Sigmoid colon (tissue), 7 donors: Measurements from ENCODE around the gene KLF7. TPM values are rescaled to one million over a fixed set of nuclear protein-coding genes. Genes with fewer than 3 reads are reported as not detected.

Experiments
- DNase-seq: peaks from one replicate; pipeline ENCODE4 v3.0.0-alpha.2; 2019
- H3K27ac ChIP-seq, 4 donors: fragments of 200-600 bp; sonication (generic); one replicate each; pipeline ENCODE4 v1.5.1; 2016 to 2019; ENCODE audit warnings: mild to moderate bottlenecking in 1 of 4
- H3K27me3 ChIP-seq, 3 donors: fragments of 200-600 bp; sonication (generic); one replicate each; pipeline ENCODE4 v1.5.1; 2019; ENCODE audit warnings: mild to moderate bottlenecking in 1 of 3
- H3K36me3 ChIP-seq, 4 donors: fragments of 200-600 bp; sonication (generic); one replicate each; pipeline ENCODE4 v1.5.1; 2016 to 2019
- H3K4me1 ChIP-seq, 4 donors: fragments of 200-600 bp; sonication (generic); one replicate each; pipeline ENCODE4 v1.5.1; 2017 to 2019
- H3K4me3 ChIP-seq, 4 donors: fragments of 200-600 bp; sonication (generic); one replicate each; pipeline ENCODE4 v1.5.1; 2017 to 2019; ENCODE audit warnings: mild to moderate bottlenecking in 2 of 4, moderate library complexity in 1 of 4
- H3K9me3 ChIP-seq, 4 donors: fragments of 200-600 bp in 3 of 4; sonication (generic) in 3 of 4; one replicate each; pipeline versions ENCODE4 v1.5.1 to v1.6.1; 2013 to 2019
- CTCF ChIP-seq, 4 experiments: fragments of 450-650 bp in 3 of 4; fragments of 200-600 bp in 1 of 4; IDR thresholded peaks; one replicate each; pipeline ENCODE4 v1.5.1; 2016 to 2019; ENCODE audit warnings: antibody characterized with exemption in 4 of 4, mild to moderate bottlenecking in 3 of 4, moderate library complexity in 2 of 4
- EP300 ChIP-seq, 4 donors: sonication (generic); formaldehyde crosslinking; IDR thresholded peaks; one replicate each; pipeline ENCODE4 v1.6.1; 2017; ENCODE audit warnings: antibody characterized with exemption in 4 of 4
- POLR2A ChIP-seq, 2 donors: fragments of 450-650 bp; IDR thresholded peaks; one replicate each; pipeline ENCODE4 v1.6.1; 2016; ENCODE audit warnings: antibody characterized with exemption in 2 of 2, mild to moderate bottlenecking in 2 of 2, moderate library complexity in 2 of 2
- POLR2AphosphoS5 ChIP-seq, 4 donors: sonication (generic); formaldehyde crosslinking; IDR thresholded peaks; one replicate each; pipeline ENCODE4 v1.6.1; 2017; ENCODE audit warnings: antibody characterized with exemption in 4 of 4
- WGBS, 2 donors: extraction: QIAGEN DNeasy Blood & Tissue Kit; methylation state at CpG; one replicate each; pipeline ENCODE4 v1.1.7; 2013; 5-methylcytosine and 5-hydroxymethylcytosine counted together
- intact Hi-C: fragments of 100-400 bp; cut with DNase I; formaldehyde crosslinking; loops from one replicate; pipeline ENCODE4 v1.15.1; 2023
- polyA plus RNA-seq, 3 donors: library from polyadenylated mRNA; stranded (reverse); fragments of 200-250 nt; gene quantifications; one replicate each; pipeline ENCODE4 v1.2.3, GENCODE V29; 2013
- total RNA-seq, 4 donors: library from RNA; depleted of rRNA; stranded (reverse); fragments of >200 nt; gene quantifications; one replicate each; pipeline ENCODE4 v1.1.0, GENCODE V29; 2016
- donor health status: healthy with polysubstance abuse.
- donor health status: Bipolar disorder and iron deficiency.
- donor health status: healthy.

Gene KLF7
- total and polyA plus RNA-seq, 7 donors = 0.60 to 52.1 (median 21.2) TPM

GRCh38 chr2:207141386-207141785 is 24.4 kb downstream of the KLF7 start:
- H3K36me3 ChIP-seq = no peaks in the 10 kb centered on the region
- intact Hi-C loops = loop anchor here (5.0 to 10.0 kb wide), 2 partner anchors 49 to 1123 kb away; partner anchors contain the start of gene PIKFYVE
- no peak overlapping the region for H3K4me3 ChIP-seq
- no peaks in the 10 kb centered on the region for H3K27me3 ChIP-seq
- 55 to 74% methylated on average over 2 of the region's 2 CpGs for WGBS, 2 donors
- H3K9me3 ChIP-seq = no peaks in the 10 kb centered on the region
- peaks cover 0 to 99% (median 91%) of the 10 kb centered on the region in 4 donors for H3K4me1 ChIP-seq
- no peak for DNase-seq
- peak overlapping the region; percentile 78 to 100 (median 82) for H3K27ac ChIP-seq
- TF ChIP-seq EP300 (IDR thresholded peaks at IDR 0.05) (no peak), CTCF (IDR thresholded peaks at IDR 0.05) (no peak), POLR2AphosphoS5 (IDR thresholded peaks at IDR 0.05) (no peak), POLR2A (IDR thresholded peaks at IDR 0.05) (no peak)

GRCh38 chr2:207140265-207140664 is 25.5 kb downstream of the KLF7 start:
- intact Hi-C loops = loop anchor here (5.0 to 10.0 kb wide), 2 partner anchors 48 to 1125 kb away; partner anchors contain the start of gene PIKFYVE
- Histone ChIP-seq H3K27me3 (no peaks in the 10 kb centered on the region), H3K9me3 (no peaks in the 10 kb centered on the region), H3K4me3 (no peak overlapping the region), H3K36me3 (no peaks in the 10 kb centered on the region), H3K4me1 (peaks cover 0 to 100% (median 96%) of the 10 kb centered on the region in 4 donors), H3K27ac (peak overlapping the region; percentile 78 to 100 (median 82))
- no peak for DNase-seq
- TF ChIP-seq CTCF (IDR thresholded peaks at IDR 0.05) (no peak), POLR2AphosphoS5 (IDR thresholded peaks at IDR 0.05) (no peak), POLR2A (IDR thresholded peaks at IDR 0.05) (no peak), EP300 (IDR thresholded peaks at IDR 0.05) (no peak)

GRCh38 chr2:207139552-207139951 is 26.2 kb downstream of the KLF7 start:
- Histone ChIP-seq H3K27ac (peak overlapping the region; percentile 7 to 78 (median 64)), H3K27me3 (no peaks in the 10 kb centered on the region), H3K36me3 (no peaks in the 10 kb centered on the region), H3K9me3 (no peaks in the 10 kb centered on the region), H3K4me3 (no peak overlapping the region), H3K4me1 (peaks cover 0 to 100% (median 96%) of the 10 kb centered on the region in 4 donors)
- WGBS, 2 donors = 80 to 95% methylated on average over 4 of the region's 4 CpGs
- TF ChIP-seq POLR2AphosphoS5 (IDR thresholded peaks at IDR 0.05) = no peak
- TF ChIP-seq EP300 (IDR thresholded peaks at IDR 0.05) = no peak
- no peak for TF ChIP-seq CTCF (IDR thresholded peaks at IDR 0.05)
- no peak for TF ChIP-seq POLR2A (IDR thresholded peaks at IDR 0.05)
- intact Hi-C loops = no loop called here
- DNase-seq = no peak

- H3K4me3 ChIP-seq = no peak overlapping the region
- H3K9me3 ChIP-seq = no peaks in the 10 kb centered on the region
- H3K36me3 ChIP-seq = no peaks in the 10 kb centered on the region
- peak overlapping the region; percentile 7 to 78 (median 64) for H3K27ac ChIP-seq
- H3K4me1 ChIP-seq = peaks cover 0 to 100% (median 95%) of the 10 kb centered on the region in 4 donors
- WGBS, 2 donors = 91 to 93% methylated on average over 9 of the region's 9 CpGs
- intact Hi-C loops = no loop called here
- no peaks in the 10 kb centered on the region for H3K27me3 ChIP-seq
- no peak for TF ChIP-seq POLR2AphosphoS5 (IDR thresholded peaks at IDR 0.05)
- TF ChIP-seq EP300 (IDR thresholded peaks at IDR 0.05) = no peak
- no peak for TF ChIP-seq POLR2A (IDR thresholded peaks at IDR 0.05)
- TF ChIP-seq CTCF (IDR thresholded peaks at IDR 0.05) = no peak
- no peak for DNase-seq
Observed at GRCh38 chr2:207138627-207139297, 27.0 kb downstream of the KLF7 start.
